GM10847 (cell line): ENCODE measurements around the gene TAOK1.

ENCODE experiments used
- POLR2A ChIP-seq: IDR thresholded peaks from 2 replicates; pipeline ENCODE4 v1.6.1; 2011; ENCODE audit not compliant: insufficient read length; ENCODE audit errors: extremely low read depth

TAOK1 gene

DNA sequence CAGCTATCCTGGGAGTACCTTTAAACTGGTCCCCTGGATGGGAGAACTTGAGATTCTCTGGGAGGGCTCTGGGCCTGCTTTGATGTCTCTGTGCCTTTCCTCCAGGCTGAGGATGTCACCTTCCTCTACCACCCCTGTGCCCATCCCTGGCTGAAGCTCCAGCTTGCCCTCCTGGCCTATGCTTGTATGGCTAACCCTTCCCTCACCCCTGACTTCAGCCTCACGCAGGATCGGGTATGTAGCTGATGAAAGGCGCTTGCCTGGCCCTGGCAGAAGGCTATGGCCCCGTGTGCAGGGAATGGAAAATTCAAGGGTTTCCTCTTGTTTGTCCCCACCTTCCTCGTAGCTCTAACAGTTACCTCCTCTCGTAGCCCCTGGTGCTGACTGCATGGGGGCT, 181.3 kb downstream of the TAOK1 start:
- TF ChIP-seq POLR2A: no peak

DNA sequence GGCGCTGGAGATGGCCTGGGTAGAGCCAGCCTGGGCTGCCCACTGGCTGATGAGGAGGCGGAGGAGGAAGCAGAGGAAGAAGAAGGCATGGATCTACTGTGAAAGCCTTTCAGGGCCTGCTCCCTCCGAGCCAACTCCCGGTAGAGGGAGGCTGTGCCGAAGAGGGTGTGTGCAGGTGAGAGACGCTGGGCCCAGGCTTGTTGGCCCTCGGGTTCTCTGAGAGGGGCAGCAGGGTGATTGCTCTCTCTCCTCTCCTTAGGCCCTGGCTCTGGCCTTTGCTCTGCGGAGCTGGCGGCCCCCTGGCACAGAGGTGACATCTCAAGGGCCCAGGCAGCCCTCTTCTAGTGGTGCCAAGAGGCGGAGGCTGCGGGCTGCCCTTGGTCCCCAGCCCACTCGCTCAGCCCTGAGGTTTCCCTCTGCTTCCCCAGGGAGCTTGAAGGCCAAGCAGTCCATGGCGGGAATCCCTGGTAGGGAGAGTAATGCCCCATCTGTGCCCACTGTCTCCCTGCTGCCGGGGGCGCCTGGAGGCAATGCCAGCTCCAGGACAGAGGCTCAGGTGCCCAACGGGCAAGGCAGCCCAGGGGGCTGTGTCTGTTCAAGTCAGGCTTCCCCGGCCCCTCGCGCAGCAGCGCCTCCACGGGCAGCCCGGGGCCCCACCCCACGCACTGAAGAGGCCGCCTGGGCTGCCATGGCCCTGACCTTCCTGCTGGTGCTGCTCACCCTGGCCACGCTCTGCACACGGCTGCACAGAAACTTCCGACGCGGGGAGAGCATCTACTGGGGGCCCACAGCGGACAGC, 181.9 kb downstream of the TAOK1 start:
- TF ChIP-seq POLR2A: no peak

DNA sequence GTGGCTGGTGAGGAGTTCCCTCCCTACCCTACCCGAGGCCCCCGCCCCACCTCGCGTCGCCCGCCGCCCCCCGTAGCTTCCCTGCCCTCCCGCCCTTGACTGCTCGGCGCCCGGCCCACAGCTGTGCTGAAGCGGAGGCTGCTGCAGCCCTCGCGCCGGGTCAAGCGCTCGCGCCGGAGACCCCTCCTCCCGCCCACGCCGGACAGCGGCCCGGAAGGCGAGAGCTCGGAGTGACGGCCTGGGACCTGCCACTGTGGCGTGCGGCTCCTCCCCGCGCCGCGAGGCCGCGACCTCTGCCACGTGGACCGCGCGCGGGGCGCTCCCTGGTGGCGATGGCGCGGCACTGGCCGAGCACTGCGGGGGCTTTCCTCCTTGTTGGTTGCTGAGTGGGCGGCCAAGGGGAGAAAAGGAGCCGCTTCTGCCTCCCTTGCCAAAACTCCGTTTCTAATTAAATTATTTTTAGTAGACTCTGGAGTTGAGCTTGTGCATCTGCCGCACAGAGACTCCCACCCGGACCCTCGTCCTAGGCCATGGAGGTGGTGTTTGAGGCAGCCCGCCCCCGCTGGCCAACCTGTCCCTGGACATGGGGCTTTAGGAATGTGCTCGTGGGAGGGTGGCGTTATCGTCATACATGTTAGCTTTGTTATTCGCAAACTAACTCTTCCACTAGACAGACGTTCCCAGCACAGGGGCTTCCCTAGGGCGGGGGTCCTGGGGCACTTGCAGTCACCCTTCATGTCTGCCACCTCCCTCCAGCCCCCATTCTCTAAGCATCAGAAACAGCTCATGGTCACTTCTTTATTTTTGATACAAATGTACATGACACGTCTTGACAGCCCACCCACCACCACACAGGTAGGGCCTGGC, 182.8 kb downstream of the TAOK1 start:
- no peak for TF ChIP-seq POLR2A

DNA sequence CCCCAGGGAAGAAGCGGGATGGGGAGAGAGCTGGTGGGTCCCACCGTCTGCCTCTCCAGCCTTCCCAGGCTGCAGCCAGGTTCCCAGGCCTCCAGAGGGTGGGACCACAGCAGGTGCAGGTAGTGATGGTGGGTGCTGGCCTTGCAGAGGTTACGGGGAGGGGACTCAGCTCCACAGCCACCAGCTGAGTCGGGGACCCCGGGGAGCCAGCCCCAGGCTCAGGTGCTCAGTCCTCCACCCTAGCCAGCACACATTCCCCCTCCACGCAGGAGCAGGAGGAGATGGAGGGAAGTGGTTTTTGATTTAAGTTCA, 183.4 kb downstream of the TAOK1 start:
- TF ChIP-seq POLR2A: no peak

DNA sequence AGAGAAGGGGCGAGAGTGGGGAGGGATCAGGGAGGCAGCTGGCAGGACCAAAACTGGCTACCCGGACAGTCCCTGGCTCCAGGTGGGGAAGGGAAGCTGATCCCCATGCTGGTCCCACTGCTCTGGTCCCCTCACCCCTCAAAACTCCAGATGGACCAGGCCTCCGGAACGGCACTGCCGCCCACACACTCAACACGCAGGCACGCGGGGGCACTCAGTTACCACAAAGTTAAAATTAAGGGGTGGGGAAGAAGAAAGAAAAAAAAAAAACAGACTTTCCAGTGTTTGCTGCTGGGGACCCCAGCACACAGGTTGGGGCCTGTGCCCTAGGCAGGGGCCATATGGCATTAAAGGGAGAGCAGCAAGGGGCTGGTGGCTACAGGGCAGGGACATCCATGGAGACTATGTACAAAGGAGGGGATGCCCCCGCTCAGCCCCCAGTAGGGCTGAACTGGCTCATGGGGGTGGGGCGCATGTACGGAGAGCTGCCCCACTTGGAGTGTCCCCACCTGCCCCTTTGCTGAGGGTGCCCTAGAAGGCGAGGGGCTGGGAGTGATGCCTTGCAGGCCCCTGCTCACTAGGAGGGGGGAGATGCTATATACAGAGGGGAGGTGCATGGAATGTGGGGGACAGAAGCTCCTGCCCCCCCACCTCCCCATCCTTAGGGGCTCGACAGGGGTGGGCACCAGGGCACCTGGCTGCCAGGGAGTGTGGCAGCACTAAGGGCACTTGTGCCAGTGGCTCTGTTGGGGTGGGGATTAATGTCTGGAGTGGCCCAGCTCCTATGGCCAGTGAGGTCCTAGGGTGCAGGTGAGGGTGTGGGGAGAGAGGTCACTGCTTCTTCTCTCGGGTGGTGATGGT, 183.9 kb downstream of the TAOK1 start:
- TF ChIP-seq POLR2A: no peak

DNA sequence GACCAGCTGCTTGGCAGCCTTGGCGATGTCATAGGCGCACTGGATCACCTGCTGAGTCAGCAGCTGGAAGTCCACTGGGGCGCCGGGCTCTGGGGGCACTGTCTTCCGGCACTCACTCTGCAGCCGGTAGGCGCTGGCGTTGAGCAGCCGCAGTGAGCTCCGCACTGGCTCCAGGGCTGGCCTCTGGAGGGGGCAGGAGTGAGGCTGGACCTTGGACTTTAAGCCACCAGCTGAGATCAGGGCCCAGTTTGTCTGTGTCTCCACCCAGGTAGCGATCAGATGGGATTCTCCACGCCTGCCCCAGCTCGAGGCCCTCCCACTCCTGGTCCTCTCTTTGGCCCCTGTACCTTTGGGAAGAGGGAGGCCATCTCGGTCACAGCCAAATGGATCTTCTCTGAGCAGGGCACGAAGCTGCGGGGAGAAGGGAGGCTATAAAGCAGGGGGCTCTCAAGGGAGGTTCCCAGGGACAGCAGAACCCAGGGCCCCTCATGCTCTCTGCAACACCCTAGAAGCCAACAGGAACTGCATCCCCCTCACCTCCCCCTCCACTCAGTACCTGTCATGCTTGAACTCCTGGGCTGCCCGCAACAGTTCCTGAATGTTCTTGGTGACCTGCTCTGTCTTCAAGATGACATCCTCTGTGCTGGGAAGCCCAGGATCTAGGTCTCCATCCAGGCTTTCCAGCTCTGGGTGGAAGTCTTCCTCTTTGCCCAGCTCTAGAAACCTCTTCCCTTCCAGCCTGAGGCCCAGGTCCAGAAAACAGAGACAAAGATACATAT, 184.8 kb downstream of the TAOK1 start:
- TF ChIP-seq POLR2A: no peak

DNA sequence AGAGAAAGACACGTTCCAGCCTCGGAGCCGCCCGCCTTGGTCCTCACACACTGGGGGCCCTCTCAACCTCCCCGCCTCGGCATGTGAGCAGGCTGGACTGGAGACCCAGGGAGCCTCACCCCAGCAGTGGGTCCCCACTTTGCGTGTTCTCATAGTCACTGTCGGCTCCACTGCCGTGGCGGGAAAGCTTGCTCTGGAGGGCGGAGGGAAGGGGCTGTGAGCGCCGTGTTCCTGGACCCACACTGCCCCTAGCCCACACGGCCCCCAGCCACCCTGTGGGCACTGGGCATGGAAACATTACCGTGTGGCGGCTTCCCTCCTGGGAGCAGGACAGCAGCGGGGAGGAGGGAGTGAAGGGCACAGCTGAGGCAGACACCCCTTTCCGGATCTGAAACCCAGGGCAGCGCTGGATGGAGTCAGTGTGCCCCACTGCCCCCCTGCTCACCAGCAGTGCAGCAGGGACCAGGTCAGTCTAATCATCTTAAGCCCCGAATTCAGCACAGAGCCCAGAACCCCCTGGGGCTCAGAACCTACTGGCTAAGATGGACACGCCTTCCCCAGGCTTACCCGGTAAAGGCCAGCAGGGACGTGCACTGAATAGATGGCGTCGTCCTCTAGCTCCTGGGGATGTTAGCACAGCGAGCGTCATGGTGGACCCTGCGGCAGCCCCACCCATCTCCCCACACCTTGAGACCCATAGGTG, 185.5 kb downstream of the TAOK1 start:
- no peak for TF ChIP-seq POLR2A

DNA sequence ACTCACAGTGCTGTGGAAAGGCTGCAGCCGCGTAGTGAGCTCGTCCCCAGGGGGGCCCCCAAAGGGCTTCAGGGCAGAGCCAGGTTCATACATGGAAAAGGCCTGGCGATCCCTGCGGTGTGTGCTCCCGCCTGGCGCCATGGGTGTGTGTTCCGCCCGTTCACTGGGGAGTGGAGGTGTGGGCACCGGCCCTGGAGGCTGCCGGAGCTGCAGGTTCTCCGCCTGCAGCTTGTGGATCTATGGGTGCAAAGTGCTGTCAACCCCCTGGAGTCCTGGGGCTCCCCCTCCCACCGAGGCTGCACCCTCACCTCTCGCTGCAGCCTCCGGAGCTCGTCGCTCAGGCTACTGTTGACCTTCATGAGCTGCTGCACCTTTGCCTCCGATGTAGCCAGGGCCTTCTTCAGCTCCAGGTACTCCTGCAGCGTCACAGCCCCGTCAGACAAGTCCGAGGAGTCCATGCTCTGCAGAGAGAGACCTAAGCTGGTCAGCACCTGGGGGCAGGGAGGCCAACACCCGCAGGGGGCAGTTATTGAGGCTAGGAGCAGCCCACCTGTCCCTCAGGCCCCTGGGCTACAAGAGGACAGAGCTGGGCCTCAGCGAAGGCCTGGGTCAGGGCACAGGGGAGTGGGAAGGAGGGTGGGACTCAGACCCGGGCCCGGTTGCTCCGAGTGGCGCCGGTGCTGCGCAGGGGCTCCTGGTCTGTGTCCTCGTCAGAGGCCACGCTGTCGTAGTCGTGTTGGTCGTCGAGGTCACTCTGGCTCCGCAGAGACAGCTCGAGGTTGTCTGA, 186.2 kb downstream of the TAOK1 start:
- no peak for TF ChIP-seq POLR2A

DNA sequence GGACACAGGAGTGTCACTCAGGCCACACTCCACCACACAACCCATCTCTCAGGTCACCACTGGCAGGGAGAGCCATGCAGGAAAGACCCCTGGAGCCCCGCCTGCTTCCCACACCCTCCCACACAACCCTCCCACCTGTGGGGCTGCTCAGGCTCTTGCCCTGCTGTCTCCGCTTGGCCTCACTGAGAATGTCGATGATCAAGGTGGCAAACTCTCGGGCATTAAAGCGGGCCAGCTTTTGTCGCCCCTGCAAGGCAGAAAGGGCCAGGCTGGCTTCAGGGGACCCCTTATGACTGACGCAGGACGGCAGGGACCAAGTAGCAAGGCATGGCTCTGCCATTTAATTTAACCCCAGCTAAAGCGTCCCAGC, 186.8 kb downstream of the TAOK1 start:
- no peak for TF ChIP-seq POLR2A

DNA sequence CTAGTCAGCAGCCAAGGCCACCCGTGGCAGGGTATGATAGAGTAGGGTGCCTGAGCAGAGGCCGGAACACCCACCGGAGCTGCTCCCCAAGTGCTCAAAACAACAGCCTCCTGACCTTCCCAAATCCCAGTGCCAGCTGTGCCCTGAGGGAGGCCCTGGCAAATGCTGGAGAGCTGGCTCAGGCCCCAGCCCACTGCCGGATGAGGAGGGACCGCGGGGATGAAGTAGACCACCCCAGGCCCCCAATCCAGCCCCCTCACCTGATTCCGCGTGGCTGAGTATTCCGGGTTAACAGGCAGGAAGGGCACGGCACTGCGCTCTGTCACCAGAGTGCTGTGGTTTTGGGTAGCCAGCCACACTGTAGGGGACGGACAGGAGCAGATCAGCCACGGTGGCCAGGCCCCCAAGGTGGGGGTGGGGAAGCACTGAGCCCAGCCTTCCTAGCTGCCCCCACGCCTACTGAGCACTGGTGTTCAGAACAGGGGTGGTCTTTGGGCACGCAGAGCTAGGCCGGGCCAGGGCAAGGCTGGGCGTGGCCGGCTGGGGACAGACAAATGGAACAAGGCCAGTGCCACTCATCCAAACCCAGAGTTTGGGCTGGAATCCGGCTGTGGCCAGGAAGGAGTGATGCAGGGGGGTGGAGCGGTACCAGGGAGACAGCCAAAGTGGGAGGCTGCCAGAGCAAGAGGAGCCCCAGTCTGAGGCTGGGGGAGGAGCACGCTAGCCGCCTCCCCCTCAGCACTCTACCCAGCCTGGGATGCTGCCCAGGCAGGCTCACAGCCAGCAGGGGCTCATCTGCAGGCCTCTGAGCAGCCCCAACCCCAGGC, 187.4 kb downstream of the TAOK1 start:
- no peak for TF ChIP-seq POLR2A

DNA sequence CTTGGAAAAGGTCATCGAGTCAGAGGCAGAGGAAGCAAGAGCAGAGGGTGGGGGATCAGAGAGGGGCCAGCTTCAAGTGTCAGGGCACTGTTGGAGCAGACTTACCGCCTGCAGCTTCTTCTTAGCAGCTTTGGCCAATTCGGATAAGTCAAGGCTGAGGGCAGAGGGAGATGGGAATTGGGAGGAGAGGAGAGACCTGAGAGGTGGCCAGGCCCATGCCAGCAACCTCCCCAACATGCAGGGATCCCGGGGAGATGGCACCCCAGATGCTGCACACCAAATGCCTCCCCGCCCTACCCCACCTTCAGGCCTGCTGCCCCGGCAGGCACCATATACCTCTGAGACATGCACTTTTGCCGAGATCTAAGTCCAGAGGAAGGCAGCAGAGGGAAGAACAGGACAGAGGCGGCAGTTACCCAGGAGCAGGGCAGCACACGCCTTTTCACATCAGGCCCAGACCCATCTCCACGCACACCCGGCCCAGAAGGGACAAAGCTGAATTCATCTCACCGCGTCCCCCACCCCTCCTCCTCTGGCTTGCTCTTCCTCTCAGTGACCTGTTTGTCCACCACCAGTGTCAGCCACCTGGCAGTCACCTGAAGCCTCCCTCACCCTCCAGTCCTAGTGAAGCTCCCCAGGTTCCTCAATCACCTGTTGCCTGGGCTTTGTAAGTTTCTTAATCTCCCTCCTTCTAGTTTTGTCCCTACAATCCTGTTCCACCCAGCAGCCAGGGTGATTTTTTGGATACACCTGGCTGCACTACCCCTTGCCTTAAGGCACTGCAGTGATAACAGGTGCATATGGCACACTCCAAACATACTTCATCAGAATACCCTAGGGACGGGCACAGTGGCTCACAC, 188.7 kb downstream of the TAOK1 start:
- no peak for TF ChIP-seq POLR2A
